GM21737 (cell line): Measurements from ENCODE around the gene LYRM9.
"Not testable (repeated sequence)": the region's sequence is repeated elsewhere in the genome, so short reads cannot be mapped to it uniquely, and the experiment has no call there.

Experiments
- ATAC-seq: cut with Tn5 transposase; IDR thresholded peaks from one replicate; pipeline ENCODE4 v1.9.1; 2021; ENCODE audit warnings: mild to moderate bottlenecking, moderate library complexity; ENCODE audit not compliant: unreplicated experiment

LYRM9 gene

DNA sequence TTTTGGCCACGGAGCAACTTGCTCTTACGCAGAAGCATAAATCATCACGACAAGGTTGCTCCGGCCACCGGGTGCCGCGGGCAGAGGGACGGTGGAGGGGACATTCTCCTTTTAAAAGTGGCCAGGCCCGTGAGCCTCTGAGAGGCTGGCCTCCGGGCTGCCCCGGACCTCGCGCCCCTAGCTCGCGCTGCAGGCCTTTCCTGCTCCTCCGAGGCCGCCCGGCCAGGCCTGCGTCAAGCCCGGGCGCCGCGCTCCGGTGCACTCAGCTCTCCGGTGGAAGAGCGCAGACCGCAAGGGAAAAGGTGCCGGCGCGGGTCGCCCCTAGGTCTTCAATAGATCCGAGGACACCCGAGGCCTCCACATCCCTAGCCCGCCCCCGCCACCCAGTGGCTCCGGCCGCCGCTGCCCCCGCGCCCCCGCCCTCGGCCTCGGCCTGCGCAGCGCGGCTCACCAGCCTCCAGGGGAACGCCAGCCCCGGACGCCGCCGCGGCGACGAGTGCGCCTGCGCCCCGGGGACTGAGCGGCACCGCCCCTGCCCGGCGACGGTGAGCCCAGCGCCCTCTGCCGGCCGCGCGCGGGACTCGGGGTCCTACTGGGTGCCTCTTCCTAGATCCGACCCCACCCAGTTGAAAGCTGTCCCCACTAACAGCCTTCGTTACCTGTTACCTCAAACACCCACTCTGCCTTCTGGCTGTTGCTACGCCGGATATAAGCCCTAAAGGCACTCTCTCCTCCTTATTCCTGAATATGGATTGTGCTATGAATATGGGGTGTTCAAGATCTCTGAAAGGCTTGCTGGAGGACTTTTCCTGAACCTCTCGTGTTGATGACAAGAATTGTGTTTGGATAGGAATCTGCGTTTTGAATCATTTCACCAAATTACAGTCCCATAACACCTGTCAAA lies at the start of gene LYRM9:
Gene LYRM9, minus strand, starts transcription at position 500 of the 904 bp plus-strand sequence. CDS start 10,671 bp downstream, outside the sequence.
- ATAC-seq = peak; percentile 89

DNA sequence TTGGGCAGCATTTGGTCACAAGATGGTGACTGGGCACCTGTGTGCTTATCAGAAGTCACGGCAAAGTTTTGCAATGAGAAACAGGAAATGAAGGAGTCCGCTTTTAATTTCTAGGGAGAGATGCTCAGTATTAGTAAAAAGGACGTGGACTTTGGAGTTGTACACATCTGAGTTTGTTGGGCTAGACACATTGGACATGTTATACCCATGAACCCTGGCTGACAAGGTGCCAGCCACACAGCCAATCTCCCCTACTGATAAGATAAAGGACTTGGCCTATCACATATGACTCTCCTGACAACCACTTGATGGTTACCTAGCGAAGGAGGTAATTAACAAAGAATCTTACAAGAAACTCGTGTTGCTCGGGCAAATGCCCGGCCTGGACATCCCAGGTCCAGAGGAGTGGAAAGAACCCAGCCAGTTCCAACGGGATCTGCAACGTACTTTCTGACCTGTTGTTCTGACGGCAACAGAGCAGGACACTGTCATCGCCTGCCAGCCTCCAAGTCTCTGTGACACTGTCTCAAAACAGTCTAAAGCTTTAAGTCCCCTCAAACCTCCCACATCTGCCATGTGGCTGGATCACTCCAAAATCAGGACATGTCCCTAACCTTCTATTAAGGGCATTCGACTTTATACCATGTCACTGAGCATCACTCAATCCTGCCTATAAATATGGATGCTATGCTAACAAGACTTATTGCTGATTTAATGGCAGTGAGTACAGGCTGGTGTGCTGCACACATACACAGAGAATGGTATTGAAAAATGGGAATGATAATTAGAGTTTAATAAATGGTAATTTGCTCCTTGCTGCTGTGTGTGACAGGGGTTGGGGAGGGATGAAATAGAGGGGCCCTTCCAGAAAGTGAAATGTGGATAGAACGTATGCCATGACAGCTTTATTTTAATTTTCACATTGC lies 47.6 kb upstream of the LYRM9 start:
- ATAC-seq = no peak

DNA sequence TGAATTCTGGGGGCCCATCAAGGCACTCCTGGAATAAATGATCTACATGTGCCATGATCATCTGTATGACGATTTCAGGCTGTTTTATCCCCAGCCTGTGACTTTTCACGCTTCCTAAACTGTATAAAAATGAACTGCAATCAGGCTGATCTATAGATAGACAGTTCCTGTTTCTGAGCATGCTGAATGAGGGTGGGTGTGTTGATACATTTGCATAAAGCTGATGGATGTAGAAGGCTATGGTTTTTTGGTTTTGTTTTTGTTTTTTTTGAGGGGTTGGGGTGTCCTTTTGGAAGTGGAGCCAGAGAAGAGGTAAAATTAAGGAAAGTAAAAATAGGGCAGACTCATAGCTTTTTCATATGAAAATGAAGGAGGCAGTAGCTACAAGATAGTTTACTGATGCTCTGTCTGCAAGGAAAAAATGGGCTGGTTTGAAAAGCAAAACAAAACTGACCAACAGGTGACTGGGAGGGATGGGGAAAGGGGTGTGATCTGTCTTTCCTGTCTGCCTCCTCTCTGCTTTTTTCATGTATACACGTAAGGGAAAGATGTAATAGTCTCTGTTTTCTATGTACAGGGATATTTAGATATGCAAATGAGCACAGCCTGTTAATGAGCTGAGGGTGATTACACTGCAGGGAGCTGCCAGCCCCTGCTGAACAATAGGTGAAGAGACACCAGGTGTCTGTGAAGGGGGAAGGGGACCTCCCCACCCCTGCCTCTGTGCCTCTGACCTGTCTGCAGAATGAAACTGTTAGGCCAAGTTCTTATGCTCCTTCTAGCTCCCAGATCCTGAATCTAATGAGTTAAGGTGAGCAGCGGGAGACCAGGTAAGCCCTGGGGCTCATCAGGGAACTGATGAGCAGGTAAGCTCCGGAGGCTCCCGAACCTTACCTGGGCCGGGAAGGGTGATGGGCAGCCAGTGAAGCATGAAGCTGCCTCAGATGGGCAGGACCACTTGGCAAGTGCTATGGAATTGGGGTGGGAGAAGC lies 46.6 kb upstream of the LYRM9 start:
- no peak for ATAC-seq

DNA sequence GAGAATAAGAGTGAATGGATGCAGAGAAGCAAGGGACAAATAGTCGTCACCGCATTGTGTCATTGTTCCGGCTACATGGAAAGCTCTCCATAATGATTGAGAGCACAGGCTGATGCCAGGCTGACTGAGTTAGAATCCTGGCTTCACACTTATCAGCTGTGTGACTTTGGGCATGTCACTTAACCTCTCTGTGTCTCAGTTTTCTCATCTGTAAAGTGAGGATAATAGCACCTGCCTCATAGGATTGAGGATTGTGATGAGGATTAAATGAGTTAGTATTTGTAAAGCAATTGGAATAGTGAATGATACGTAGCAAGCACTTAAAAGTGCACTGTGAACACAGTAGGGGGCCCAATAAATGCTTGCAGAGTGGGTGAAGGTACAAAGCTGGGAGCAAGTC lies 45.7 kb upstream of the LYRM9 start:
- no peak for ATAC-seq

DNA sequence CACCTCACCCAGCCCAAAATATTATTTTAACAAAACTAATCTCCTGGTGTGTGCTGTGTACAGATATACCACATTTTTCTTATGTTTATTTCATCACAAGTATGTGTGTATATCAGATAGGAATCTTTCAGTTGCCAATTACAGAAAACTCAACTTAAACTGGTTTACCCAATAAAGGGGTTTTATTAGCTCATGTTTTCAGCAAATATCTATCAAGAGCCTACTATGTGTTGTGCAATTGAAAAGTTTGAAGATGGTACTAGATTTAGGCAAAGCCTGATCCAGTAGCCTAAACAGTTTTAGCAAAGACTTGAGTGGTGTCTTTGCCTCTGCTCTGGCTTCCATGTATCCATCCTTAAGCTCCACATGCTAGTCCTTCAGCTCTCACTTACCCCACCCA lies 45.1 kb upstream of the LYRM9 start:
- ATAC-seq = no peak

DNA sequence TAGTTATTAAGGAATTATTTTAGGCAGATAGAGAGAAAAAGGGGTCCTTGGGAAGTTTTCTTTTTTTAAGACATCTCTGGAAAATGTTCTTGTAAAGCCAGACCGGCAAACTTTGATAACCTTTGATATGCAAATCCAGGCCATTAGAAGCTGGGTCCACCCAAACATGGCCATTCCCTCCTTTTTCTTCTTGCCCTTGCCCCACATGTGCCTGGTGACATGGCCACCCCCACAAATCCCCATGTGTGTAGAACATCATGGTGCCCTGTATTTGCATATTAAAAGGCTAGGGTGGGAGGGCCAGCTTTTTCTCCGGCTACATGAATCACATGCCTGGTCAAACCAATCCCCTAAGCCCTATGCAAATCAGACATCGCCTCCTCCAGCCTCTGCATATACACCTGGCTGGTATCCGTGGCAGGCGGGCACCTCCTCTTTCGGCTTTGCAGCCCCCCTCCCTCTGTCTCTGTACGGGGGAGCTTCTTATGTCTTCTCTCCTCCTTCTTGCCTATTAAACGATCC lies 43.9 kb upstream of the LYRM9 start:
- ATAC-seq = no peak

DNA sequence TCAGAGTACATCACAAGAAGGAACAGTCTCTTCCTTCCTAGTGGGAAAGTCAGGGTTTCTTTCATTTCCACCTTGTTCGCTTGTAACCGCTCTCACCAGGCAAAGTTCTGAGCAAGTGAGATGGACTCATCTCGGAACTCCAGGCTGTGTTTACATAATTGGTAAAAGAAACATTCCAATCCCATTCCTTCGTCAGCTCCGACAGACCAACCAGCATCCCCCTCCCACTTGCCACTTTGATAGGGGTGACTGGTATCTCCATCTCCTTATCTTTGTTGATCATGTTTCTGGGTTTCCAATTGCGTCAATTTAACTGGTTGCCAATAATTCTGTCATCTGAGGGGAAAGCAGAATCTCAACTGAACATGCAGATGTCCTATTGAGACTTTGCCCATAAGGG lies 36.8 kb upstream of the LYRM9 start:
- no peak for ATAC-seq

DNA sequence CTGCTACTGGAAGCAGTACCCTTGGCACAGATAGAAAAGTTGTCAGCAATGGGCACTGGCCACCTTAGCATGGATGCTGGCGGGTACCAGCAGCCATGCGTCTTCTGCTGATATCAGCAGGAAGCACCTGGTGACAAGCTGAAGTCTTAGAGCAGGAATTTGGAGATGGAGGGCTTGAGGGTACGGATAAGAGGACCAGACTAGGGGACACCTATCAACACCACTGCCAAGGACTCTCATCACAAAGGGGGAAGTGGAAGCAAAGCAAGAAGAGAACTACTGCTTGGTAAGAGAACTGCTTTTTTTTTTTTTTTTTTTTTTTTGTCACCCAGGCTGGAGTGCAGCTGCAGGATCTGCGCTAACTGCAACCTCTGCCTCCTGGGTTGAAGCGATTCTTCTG lies 35.4 kb upstream of the LYRM9 start:
- ATAC-seq = no peak

DNA sequence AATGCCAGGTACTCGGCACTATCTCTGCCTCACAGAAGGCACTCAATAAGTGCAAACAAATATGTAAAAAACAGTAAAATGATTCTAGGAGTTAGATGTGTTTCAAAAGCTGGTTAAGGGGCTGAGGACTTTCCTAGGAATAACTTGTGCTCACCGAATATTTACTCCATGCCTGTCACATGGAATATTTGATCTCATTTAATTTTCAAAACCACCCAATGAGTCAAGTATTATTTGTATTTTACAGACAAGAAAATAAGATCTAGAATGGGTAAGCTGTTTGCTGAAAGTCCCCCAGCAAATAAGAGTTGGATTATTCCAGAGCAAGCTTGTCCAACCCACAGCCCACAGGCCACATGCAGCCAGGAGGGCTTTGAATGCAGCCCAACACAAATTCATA lies 34.6 kb upstream of the LYRM9 start:
- ATAC-seq = no peak

DNA sequence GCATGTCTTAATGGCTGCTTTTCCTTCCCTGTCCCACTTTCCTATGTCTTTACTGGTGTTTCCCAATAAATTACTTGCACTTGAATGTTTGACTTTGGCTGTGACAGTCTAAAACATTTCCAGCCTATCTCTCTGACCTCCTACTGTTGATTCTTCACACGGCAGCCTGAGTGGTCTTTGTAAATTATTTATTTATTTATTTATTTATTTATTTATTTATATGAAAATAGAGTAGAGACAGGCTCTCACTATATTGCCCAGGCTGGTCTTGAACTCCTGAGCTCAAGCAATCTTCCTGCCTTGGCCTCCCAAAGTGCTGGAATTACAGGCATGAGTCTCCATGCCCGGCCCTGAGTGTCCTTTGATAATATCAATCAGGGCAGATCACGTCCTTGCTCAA lies 28.4 kb upstream of the LYRM9 start:
- no peak for ATAC-seq

DNA sequence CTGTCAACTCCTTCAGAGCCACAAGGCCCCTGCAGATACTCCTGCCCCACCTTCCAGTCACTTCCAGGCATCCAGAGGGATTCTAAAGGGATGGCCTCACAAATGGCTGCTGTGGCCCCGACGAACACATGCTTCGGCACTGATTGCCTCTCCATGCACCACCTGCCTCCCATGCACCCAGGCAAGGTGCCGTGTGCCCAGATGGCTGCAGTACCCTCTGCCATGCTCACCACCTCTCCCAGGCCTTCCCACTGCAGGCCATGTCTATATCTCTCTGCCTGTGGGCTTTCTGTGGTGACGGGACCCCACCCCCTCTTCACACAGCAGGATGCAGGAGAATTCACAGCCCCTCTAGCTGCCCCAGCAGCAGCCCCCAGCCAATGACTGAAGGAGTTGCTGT lies 27.9 kb upstream of the LYRM9 start:
- ATAC-seq = no peak

DNA sequence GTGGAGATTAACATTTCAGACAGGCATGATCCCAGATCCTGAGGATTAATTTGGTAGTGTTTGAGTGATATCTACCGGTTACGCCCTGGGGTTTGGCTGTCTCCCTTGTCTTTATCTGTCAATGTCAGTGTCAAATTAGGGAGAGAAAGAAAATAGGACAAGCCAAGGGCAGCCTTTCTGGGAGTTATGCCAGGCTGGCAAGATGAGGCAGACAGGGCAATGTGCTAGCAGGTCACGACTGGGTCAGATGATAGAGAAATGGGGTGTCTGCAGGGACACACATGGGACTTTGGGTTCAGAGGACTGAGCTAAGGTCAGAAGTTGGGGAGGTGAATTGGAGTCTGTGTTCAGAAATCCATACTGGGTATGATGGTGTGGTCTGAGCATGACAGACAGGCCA lies 27.4 kb upstream of the LYRM9 start:
- ATAC-seq = no peak

DNA sequence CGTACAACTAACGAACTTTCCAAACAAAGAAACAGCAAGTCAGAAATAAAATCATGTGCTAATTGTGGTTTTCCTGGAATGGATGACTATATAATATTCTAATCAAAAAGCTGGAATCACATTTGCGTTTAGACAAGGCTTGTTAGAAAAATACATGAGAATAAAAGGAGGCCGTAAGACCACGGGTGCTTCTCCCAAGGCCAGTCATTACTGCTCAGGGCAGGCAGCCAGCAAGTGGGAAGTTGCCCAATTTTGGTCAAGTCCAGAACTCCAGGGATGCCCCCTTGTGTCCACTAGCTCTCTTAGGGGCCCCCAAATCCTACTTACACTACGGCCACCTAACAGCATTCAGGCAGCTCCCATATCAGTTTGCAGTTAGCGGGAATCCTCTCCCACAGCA lies 25.9 kb upstream of the LYRM9 start:
- ATAC-seq = no peak

DNA sequence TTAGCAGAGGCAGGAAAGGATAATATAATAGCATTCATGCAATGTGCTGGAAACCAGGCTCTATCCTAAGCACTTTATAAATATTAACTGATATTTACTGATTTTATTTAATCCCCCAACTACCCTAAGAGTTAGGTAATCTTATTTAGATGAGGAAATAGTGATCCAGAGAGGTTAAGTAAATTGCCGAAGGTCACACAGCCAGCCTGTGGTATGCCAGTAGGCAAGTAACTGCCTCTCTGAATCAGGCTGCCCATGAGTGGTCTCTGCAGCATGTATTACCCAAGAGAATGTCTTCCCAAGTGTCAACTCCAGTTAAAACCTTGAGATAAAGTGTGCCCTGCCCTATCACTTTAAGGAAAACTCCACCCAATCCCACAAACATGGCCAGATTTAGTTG lies 25.3 kb upstream of the LYRM9 start:
- no peak for ATAC-seq

DNA sequence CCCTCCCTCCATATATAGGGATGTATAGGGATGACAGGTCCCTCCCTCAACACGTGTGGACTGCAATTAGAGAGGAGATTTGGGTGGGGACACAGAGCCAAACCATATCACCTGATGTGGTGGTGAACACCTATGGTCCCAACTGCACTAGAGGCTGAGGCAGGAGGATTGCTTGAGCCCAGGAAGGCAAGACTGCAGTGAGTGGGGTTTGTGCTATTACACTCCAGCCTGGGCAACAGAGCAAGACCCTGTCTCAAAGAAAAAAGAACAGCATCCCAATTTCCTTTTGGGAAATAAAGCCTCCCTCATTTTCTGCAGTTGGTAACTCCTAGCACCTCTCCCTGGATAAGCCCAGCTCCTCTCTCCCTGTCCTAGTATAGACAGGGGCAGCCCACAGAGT lies 23.8 kb upstream of the LYRM9 start:
- no peak for ATAC-seq

DNA sequence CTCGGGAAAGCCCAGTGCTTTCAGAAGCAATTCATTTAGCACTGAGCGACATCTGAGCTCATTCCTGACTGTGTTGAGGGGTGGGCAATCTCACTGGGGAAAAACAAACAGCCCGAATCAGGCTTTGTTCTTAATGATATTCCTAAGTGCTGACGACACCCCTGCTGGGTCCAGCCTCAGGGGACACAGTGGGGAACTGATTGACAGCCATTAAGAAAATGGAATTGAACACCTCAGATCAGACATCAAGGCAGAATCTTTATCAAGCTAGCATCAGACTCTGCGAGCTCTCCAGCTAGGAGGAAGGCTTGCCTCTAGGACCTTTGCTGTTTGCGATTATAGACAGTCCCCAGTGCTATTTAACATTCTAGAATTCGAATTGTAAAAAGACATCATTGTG lies 22.5 kb upstream of the LYRM9 start:
- ATAC-seq = no peak

DNA sequence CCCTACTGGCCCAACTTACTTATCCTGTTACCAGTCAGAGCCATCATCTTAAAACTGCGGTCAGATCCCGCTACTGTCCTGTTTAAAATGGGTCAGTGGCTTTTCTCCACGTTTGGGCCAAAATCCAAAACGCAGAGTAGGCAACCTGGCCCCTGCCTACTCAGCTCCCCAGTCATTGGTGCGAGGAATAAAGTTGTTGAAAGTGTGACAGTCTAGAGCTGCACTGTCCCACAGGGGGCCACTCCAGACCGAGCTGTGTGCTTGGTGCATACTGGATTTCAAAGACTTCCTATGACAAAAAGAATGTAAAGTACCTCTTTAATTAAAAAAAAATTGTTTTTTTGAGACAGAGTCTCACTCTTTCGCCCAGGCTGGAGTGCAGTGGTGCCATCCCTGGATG lies 21.2 kb upstream of the LYRM9 start:
- ATAC-seq = no peak

DNA sequence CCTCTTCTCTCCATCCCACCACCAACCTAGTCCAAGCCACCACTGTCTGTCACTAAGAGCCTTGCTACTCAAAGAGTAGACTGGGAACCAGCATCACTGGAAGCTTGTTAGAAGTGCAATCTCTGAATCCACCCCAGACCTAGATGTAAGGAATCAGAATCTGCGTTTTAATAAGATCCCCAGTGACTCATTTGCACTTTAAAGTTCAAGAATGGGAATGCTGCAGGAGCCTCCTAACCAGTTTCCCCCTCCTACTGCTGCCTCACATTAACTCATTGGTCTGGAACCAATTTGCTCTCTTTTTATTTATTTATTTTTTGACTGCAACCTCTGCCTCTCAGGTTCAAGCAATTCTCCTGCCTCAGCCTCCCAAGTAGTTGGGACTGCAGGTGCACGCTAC lies 19.8 kb upstream of the LYRM9 start:
- no peak for ATAC-seq

DNA sequence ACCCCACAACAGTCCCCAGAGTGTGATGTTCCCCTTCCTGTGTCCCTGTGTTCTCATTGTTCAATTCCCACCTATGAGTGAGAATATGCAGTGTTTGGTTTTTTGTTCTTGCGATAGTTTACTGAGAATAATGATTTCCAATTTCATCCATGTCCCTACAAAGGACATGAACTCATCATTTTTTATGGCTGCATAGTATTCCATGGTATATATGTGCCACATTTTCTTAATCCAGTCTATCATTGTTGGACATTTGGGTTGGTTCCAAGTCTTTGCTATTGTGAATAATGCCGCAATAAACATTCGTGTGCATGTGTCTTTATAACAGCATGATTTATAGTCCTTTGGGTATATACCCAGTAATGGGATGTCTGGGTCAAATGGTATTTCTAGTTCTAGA lies 19.1 kb upstream of the LYRM9 start:
- ATAC-seq = not testable (repeated sequence)

DNA sequence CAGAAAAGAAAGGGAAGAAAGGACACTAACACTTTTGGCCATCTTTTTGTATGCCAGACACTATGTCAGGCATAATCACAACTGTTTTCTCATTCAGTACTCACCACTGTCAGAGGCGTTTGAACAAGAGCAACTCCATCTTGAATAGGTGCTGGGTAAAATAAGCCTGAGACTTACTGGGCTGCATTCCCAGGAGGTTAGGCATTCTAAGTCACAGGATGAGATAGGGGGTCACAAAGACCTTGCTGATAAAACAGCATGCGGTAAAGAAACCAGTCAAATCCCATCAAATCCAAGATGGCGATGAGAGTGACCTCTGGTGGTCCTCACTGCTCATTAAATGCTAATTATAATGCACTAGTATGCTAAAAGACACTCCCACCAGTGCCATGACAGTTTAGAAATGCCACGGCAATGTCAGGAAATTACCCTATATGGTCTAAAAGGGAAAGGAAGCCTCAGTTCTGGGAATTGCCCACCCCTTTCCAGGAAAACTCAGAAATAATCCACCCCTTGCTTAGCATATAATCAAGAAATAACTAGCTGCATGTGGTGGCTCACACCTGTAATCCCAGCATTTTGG lies 14.9 kb upstream of the LYRM9 start:
- no peak for ATAC-seq
